Type B pancreatic cell (in vitro differentiated cells): ENCODE data around the gene CUX1. TPM values are rescaled to one million over a fixed set of nuclear protein-coding genes. Genes with fewer than 3 reads are reported as not detected.

ENCODE experiments used
- DNase-seq: peaks from one replicate; pipeline ENCODE4 v3.0.0; 2021; ENCODE audit warnings: mixed read lengths; ENCODE audit not compliant: unreplicated experiment; ENCODE audit errors: extremely low spot score
- H3K27ac Mint-ChIP-seq: 2 replicates; pipeline ENCODE4 v1.8.0; 2021; ENCODE audit warnings: mild to moderate bottlenecking, mixed read lengths
- H3K27me3 Mint-ChIP-seq: 2 replicates; pipeline ENCODE4 v1.8.0; 2021; ENCODE audit warnings: mixed read lengths
- H3K36me3 Mint-ChIP-seq: 2 replicates; pipeline ENCODE4 v1.8.0; 2021; ENCODE audit warnings: mixed read lengths
- H3K4me1 Mint-ChIP-seq: one replicate; pipeline ENCODE4 v1.8.0; 2021; ENCODE audit warnings: mixed read lengths; ENCODE audit not compliant: unreplicated experiment
- H3K4me3 Mint-ChIP-seq: 2 replicates; pipeline ENCODE4 v1.8.0; 2021; ENCODE audit warnings: mild to moderate bottlenecking, mixed read lengths
- H3K9me3 Mint-ChIP-seq: 2 replicates; pipeline ENCODE4 v1.8.0; 2021; ENCODE audit warnings: mixed read lengths
- CTCF ChIP-seq: fragments of 200-600 bp; sonication (generic); conservative IDR thresholded peaks from 2 replicates; pipeline ENCODE4 v1.5.0; 2021; ENCODE audit warnings: antibody characterized with exemption, mild to moderate bottlenecking
- total RNA-seq: library from RNA; stranded (reverse); gene quantifications from 2 replicates; pipeline ENCODE4 v1.2.1, GENCODE V29; 2021; ENCODE audit warnings: low replicate concordance

CUX1 gene
- total RNA-seq, 1 donor from 2014 or later, result 76.4 TPM

GRCh38 chr7:101913247-101913721, 95.9 kb downstream of the CUX1 start:
- Mint-ChIP-seq H3K36me3 (peaks cover 9% of the 10 kb centered on the region), H3K27ac (no peak overlapping the region), H3K27me3 (no peaks in the 10 kb centered on the region), H3K4me1 (peaks cover 21% of the 10 kb centered on the region), H3K9me3 (no peaks in the 10 kb centered on the region), H3K4me3 (no peak overlapping the region)
- TF ChIP-seq CTCF, result no peak
- DNase-seq, result no peak

GRCh38 chr7:101913851-101914250, 96.4 kb downstream of the CUX1 start:
- no peak overlapping the region for H3K4me3 Mint-ChIP-seq
- TF ChIP-seq CTCF, result no peak
- no peaks in the 10 kb centered on the region for H3K27me3 Mint-ChIP-seq
- H3K27ac Mint-ChIP-seq, result no peak overlapping the region
- H3K4me1 Mint-ChIP-seq, result peaks cover 21% of the 10 kb centered on the region
- peaks cover 9% of the 10 kb centered on the region for H3K36me3 Mint-ChIP-seq
- no peak for DNase-seq
- no peaks in the 10 kb centered on the region for H3K9me3 Mint-ChIP-seq

GRCh38 chr7:101915000-101915399, 97.6 kb downstream of the CUX1 start:
- H3K9me3 Mint-ChIP-seq, result no peaks in the 10 kb centered on the region
- no peak for TF ChIP-seq CTCF
- H3K27me3 Mint-ChIP-seq, result no peaks in the 10 kb centered on the region
- peaks cover 17% of the 10 kb centered on the region for H3K4me1 Mint-ChIP-seq
- no peak for DNase-seq
- H3K27ac Mint-ChIP-seq, result no peak overlapping the region
- H3K4me3 Mint-ChIP-seq, result no peak overlapping the region
- peaks cover 17% of the 10 kb centered on the region for H3K36me3 Mint-ChIP-seq

- no peaks in the 10 kb centered on the region for H3K9me3 Mint-ChIP-seq
- no peak for DNase-seq
- H3K27me3 Mint-ChIP-seq, result no peaks in the 10 kb centered on the region
- H3K4me1 Mint-ChIP-seq, result peaks cover 17% of the 10 kb centered on the region
- H3K36me3 Mint-ChIP-seq, result peaks cover 17% of the 10 kb centered on the region
- TF ChIP-seq CTCF, result no peak
- H3K4me3 Mint-ChIP-seq, result no peak overlapping the region
- H3K27ac Mint-ChIP-seq, result no peak overlapping the region
Measured at GRCh38 chr7:101916041-101916800, 98.8 kb downstream of the CUX1 start.

GRCh38 chr7:101916876-101917275, 99.5 kb downstream of the CUX1 start:
- TF ChIP-seq CTCF, result no peak
- Mint-ChIP-seq H3K27me3 (no peaks in the 10 kb centered on the region), H3K4me1 (peaks cover 17% of the 10 kb centered on the region), H3K36me3 (peaks cover 17% of the 10 kb centered on the region), H3K4me3 (no peak overlapping the region), H3K27ac (no peak overlapping the region), H3K9me3 (no peaks in the 10 kb centered on the region)
- DNase-seq, result no peak
